GM12878 (cell line): ENCODE data around the gene PDGFD. TPM values are rescaled to one million over a fixed set of nuclear protein-coding genes. Genes with fewer than 3 reads are reported as not detected.

ENCODE experiments used
- ATAC-seq: fragments of 200-7000 bp; cut with Tn5 transposase; 3 replicates; pipeline ENCODE4 v1.9.1; 2020; ENCODE audit warnings: mild to moderate bottlenecking, moderate library complexity
- BruUV-seq: library from RNA; stranded (reverse); fragments of 400-500 nt; replicated peaks from 2 replicates; lab custom pipeline; 2021; lab: Mats Ljungman, UMichigan
- CTCF ChIA-PET: fragments of 300-600 bp; sonication (Branson Sonifier 250); formaldehyde crosslinking; extraction: SDS; loops from one replicate; lab custom pipeline; 2021; ENCODE audit warnings: inconsistent platforms; lab: Yijun Ruan, JAX
- POLR2A ChIA-PET: fragments of 350-600 bp; formaldehyde crosslinking; extraction: SDS; loops from one replicate; lab custom pipeline; 2021; ENCODE audit warnings: inconsistent platforms; lab: Charles Lee
- RAD21 ChIA-PET: fragments of 300-600 bp; sonication (Branson Sonifier 250); formaldehyde crosslinking; loops from one replicate; lab custom pipeline; 2023; ENCODE audit warnings: antibody characterized with exemption; ENCODE audit not compliant: unreplicated experiment; lab: Charles Lee
- SMC1A ChIA-PET: fragments of 300-600 bp; sonication (Branson Sonifier 250); formaldehyde crosslinking; loops from one replicate; lab custom pipeline; 2023; ENCODE audit not compliant: unreplicated experiment, uncharacterized antibody; lab: Charles Lee
- DNase-seq: peaks from one replicate; pipeline ENCODE4 v3.0.0-alpha.2; 2011; ENCODE audit warnings: low read depth, low spot score
- FAIRE-seq: peaks from 3 replicates; lab custom pipeline; 2011; peaks lifted over from hg19 to GRCh38; lab: Jason Lieb, UNC
- H2AFZ ChIP-seq: 2 replicates; pipeline ENCODE4 v1.6.0; 2011; ENCODE audit warnings: low read depth, low read length, control low read depth; ENCODE audit not compliant: control insufficient read depth
- H3K27ac ChIP-seq: 2 replicates; pipeline ENCODE4 v1.5.1; 2011; ENCODE audit warnings: control low read depth; ENCODE audit not compliant: control insufficient read depth, insufficient read depth
- H3K27me3 ChIP-seq, 2 experiments: replicated peaks in 1 of 2; 2 replicates each; pipeline versions ENCODE4 v1.6.0 to v1.6.1; 2011; ENCODE audit warnings: low read length in 1 of 2; ENCODE audit not compliant: control insufficient read depth in 2 of 2, insufficient read depth in 2 of 2
- H3K36me3 ChIP-seq, 2 experiments: 2 replicates each; pipeline ENCODE4 v1.5.1; 2011; ENCODE audit warnings: low read length in 1 of 2; ENCODE audit not compliant: control insufficient read depth in 2 of 2, insufficient read depth in 2 of 2
- H3K4me1 ChIP-seq: 2 replicates; pipeline ENCODE4 v1.6.1; 2011; ENCODE audit warnings: mild to moderate bottlenecking, low read length, moderate library complexity, mixed read lengths; ENCODE audit not compliant: control insufficient read depth, insufficient read depth
- H3K4me2 ChIP-seq: 2 replicates; pipeline ENCODE4 v1.6.0; 2011; ENCODE audit warnings: control low read depth; ENCODE audit not compliant: control insufficient read depth, insufficient read depth
- H3K4me3 ChIP-seq: fragments of 200-600 bp; sonication (generic); 2 replicates; pipeline ENCODE4 v1.5.1; 2016
- H3K79me2 ChIP-seq: 2 replicates; pipeline ENCODE4 v1.6.0; 2011; ENCODE audit warnings: low read length; ENCODE audit not compliant: control insufficient read depth, insufficient read depth
- H3K9ac ChIP-seq: 2 replicates; pipeline ENCODE4 v1.8.0; 2011; ENCODE audit warnings: low read length, control low read depth, mixed read lengths; ENCODE audit not compliant: control insufficient read depth, insufficient read depth
- H3K9me3 ChIP-seq: replicated peaks from 3 replicates; pipeline ENCODE4 v1.5.1; 2011; ENCODE audit warnings: mild to moderate bottlenecking, low read length; ENCODE audit not compliant: control insufficient read depth, insufficient read depth
- H4K20me1 ChIP-seq: 2 replicates; pipeline ENCODE4 v1.6.0; 2011; ENCODE audit not compliant: control insufficient read depth, insufficient read depth
- EED ChIP-seq: sonication (generic); IDR thresholded peaks from 2 replicates; pipeline ENCODE4 v1.6.1; 2016; ENCODE audit warnings: antibody characterized with exemption, low read depth
- NFXL1 ChIP-seq: fragments of 450-650 bp; IDR thresholded peaks from 2 replicates; pipeline ENCODE4 v1.6.1; 2017; ENCODE audit warnings: antibody characterized with exemption, mild to moderate bottlenecking, borderline replicate concordance
- POLR2AphosphoS5 ChIP-seq: IDR thresholded peaks from 2 replicates; pipeline ENCODE4 v1.6.1; 2011; ENCODE audit warnings: mild to moderate bottlenecking, low read length, inconsistent platforms
- STAT1 ChIP-seq: fragments of 450-650 bp; conservative IDR thresholded peaks from 2 replicates; pipeline ENCODE4 v1.6.1; 2014; ENCODE audit warnings: antibody characterized with exemption, mild to moderate bottlenecking
- ZNF207 ChIP-seq: fragments of 450-650 bp; IDR thresholded peaks from 2 replicates; pipeline ENCODE4 v1.6.1; 2014; ENCODE audit warnings: antibody characterized with exemption, mild to moderate bottlenecking, borderline replicate concordance
- WGBS: methylation state at CpG from one replicate; pipeline ENCODE4 v1.1.6; 2016; ENCODE audit warnings: low lambda C conversion rate; ENCODE audit not compliant: insufficient replicate concordance, insufficient coverage; ENCODE audit errors: missing lambda C conversion rate; 5-methylcytosine and 5-hydroxymethylcytosine counted together
- in situ Hi-C: fragments of 300-500 bp; cut with MboI; formaldehyde crosslinking; loops from 9 replicates; pipeline ENCODE4 v1.14.3; 2018; ENCODE audit warnings: mixed read lengths
- intact Hi-C: fragments of 100-400 bp; cut with micrococcal nuclease; formaldehyde crosslinking; loops from one replicate; pipeline ENCODE4 v1.14.2; 2022; ENCODE audit not compliant: unreplicated experiment
- polyA plus RNA-seq, 11 experiments: library from polyadenylated mRNA; depleted of rRNA in 4 of 11; unstranded in 6 of 11; stranded (reverse) in 5 of 11; fragments of >200 nt; fragmentation: Nextera tagmentation in 4 of 11; fragmentation: Illumina TruSeq in 1 of 11; extraction: Ambion mirVana in 4 of 11; extraction: Trizol in 1 of 11; gene quantifications; 1 replicate in 1 of 11; 2 replicates in 10 of 11; pipeline versions ENCODE4 v1.2.1 to v1.2.3, GENCODE V29; 2011 to 2016; ENCODE audit warnings: inconsistent platforms in 2 of 11, missing spikeins in 2 of 11, low read depth in 1 of 11
- total RNA-seq, 4 experiments: library from RNA; depleted of rRNA in 3 of 4; stranded (reverse); fragments of >200 nt in 3 of 4; fragmentation: Illumina TruSeq in 1 of 4; extraction: Trizol in 1 of 4; gene quantifications; 2 replicates each; pipeline versions ENCODE4 v1.2.1 to v1.2.3, GENCODE V29; 2013 to 2021
- TF ChIP-seq, protein P1 (sequence below): fragments of 150-350 bp; IDR thresholded peaks from 2 replicates; pipeline ENCODE4 v1.6.1; 2014; ENCODE audit warnings: mild to moderate bottlenecking, low read depth, low read length
- TF ChIP-seq, protein P2 (sequence below): IDR thresholded peaks from 2 replicates; pipeline ENCODE4 v1.6.1; 2011; ENCODE audit warnings: low read depth, mild to moderate bottlenecking, low read length, moderate library complexity, borderline replicate concordance; ENCODE audit errors: extremely low read depth
- TF ChIP-seq, protein P3 (sequence below): IDR thresholded peaks from 2 replicates; pipeline ENCODE4 v1.6.1; 2011; ENCODE audit warnings: low read depth, low read length, improper control_type of control experiment, borderline replicate concordance
- TF ChIP-seq, protein P4 (sequence below): fragments of 450-650 bp; IDR thresholded peaks from 2 replicates; pipeline ENCODE4 v1.6.1; 2017; ENCODE audit warnings: antibody characterized with exemption, mild to moderate bottlenecking, moderate library complexity

PDGFD gene
- total and polyA plus RNA-seq, 10 of the 15 experiments (the other 5 are each of a cell fraction or from before 2014, with no cell fraction given), result 0.05 to 0.13 TPM; not detected in 8

DNA sequence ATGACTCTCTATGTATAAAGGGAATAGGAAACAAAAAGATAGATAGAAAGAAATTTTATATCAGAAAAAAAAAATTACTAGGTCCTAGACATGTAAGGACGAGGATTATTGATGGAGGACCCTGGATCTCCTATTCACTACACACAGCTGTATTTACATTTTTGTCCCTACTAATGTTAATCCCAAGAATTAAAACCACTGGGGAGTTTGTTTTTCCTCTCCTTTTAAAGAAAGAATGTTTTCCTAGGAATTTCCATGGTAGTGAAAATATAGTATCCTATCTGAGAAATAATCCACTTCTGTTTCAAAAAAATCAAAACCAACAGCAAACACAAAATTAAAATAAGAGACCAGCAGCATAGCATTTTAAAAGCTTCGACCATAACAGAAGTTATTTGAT is 41.1 kb downstream of the PDGFD start:
- Histone ChIP-seq H3K4me1 (no peaks in the 10 kb centered on the region), H3K27me3 (no peaks in the 10 kb centered on the region), H2AFZ (no peak overlapping the region), H4K20me1 (no peaks in the 10 kb centered on the region), H3K4me3 (no peak overlapping the region), H3K79me2 (no peaks in the 10 kb centered on the region), H3K27ac (no peak overlapping the region), H3K9ac (no peak overlapping the region), H3K9me3 (no peaks in the 10 kb centered on the region), H3K4me2 (no peak overlapping the region), H3K36me3 (no peaks in the 10 kb centered on the region)
- in situ Hi-C loops (no loop called here), intact Hi-C loops (no loop called here)
- SMC1A ChIA-PET, result no interaction called here
- no TSS peak for BruUV-seq
- TF ChIP-seq, protein P1, sequence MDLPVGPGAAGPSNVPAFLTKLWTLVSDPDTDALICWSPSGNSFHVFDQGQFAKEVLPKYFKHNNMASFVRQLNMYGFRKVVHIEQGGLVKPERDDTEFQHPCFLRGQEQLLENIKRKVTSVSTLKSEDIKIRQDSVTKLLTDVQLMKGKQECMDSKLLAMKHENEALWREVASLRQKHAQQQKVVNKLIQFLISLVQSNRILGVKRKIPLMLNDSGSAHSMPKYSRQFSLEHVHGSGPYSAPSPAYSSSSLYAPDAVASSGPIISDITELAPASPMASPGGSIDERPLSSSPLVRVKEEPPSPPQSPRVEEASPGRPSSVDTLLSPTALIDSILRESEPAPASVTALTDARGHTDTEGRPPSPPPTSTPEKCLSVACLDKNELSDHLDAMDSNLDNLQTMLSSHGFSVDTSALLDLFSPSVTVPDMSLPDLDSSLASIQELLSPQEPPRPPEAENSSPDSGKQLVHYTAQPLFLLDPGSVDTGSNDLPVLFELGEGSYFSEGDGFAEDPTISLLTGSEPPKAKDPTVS, result no peak
- TF ChIP-seq, protein P2, sequence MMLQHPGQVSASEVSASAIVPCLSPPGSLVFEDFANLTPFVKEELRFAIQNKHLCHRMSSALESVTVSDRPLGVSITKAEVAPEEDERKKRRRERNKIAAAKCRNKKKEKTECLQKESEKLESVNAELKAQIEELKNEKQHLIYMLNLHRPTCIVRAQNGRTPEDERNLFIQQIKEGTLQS, result no peak
- TF ChIP-seq, protein P3, sequence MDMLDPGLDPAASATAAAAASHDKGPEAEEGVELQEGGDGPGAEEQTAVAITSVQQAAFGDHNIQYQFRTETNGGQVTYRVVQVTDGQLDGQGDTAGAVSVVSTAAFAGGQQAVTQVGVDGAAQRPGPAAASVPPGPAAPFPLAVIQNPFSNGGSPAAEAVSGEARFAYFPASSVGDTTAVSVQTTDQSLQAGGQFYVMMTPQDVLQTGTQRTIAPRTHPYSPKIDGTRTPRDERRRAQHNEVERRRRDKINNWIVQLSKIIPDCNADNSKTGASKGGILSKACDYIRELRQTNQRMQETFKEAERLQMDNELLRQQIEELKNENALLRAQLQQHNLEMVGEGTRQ, result no peak
- TF ChIP-seq ZNF207, result no peak
- TF ChIP-seq NFXL1, result no peak
- TF ChIP-seq EED, result no peak
- TF ChIP-seq, protein P4, sequence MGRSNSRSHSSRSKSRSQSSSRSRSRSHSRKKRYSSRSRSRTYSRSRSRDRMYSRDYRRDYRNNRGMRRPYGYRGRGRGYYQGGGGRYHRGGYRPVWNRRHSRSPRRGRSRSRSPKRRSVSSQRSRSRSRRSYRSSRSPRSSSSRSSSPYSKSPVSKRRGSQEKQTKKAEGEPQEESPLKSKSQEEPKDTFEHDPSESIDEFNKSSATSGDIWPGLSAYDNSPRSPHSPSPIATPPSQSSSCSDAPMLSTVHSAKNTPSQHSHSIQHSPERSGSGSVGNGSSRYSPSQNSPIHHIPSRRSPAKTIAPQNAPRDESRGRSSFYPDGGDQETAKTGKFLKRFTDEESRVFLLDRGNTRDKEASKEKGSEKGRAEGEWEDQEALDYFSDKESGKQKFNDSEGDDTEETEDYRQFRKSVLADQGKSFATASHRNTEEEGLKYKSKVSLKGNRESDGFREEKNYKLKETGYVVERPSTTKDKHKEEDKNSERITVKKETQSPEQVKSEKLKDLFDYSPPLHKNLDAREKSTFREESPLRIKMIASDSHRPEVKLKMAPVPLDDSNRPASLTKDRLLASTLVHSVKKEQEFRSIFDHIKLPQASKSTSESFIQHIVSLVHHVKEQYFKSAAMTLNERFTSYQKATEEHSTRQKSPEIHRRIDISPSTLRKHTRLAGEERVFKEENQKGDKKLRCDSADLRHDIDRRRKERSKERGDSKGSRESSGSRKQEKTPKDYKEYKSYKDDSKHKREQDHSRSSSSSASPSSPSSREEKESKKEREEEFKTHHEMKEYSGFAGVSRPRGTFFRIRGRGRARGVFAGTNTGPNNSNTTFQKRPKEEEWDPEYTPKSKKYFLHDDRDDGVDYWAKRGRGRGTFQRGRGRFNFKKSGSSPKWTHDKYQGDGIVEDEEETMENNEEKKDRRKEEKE, result no peak
- TF ChIP-seq STAT1, result no peak
- TF ChIP-seq POLR2AphosphoS5, result no peak
- 0% methylated on average over 2 of the region's 2 CpGs for WGBS
- CTCF ChIA-PET, result no interaction called here
- POLR2A ChIA-PET, result no interaction called here
- DNase-seq, result no peak
- no peak for FAIRE-seq
- RAD21 ChIA-PET, result no interaction called here
- no peak for ATAC-seq
